Thoracic aorta (tissue), 2 donors: Measurements from ENCODE around the gene GRID2IP. TPM values are rescaled to one million over a fixed set of nuclear protein-coding genes. Genes with fewer than 3 reads are reported as not detected.
A peak's percentile ranks its signal among the peaks of the same experiment; 100 is the strongest.

ENCODE experiments used
- ATAC-seq: fragments of 150-250 bp; one replicate; pipeline ENCODE4 v1.8.0; 2017; ENCODE audit warnings: low read depth; ENCODE audit not compliant: insufficient number of reproducible peaks, low FRiP score
- DNase-seq: peaks from one replicate; pipeline ENCODE4 v3.0.0-alpha.2; 2020; ENCODE audit warnings: low spot score
- H3K27ac ChIP-seq, 2 donors: fragments of 200-600 bp; sonication (generic); 1 replicate in 1 of 2; 2 replicates in 1 of 2; pipeline ENCODE4 v1.5.1; 2016; ENCODE audit warnings: mild to moderate bottlenecking in 2 of 2, moderate library complexity in 2 of 2
- H3K27me3 ChIP-seq: fragments of 200-600 bp; sonication (generic); replicated peaks from 2 replicates; pipeline ENCODE4 v1.6.0; 2016; ENCODE audit warnings: mild to moderate bottlenecking; ENCODE audit not compliant: insufficient read depth
- H3K36me3 ChIP-seq: fragments of 200-600 bp; sonication (generic); one replicate; pipeline ENCODE4 v1.5.1; 2016
- H3K4me1 ChIP-seq, 2 donors: fragments of 200-600 bp; sonication (generic); 1 replicate in 1 of 2; 2 replicates in 1 of 2; pipeline versions ENCODE4 v1.5.1 to v1.6.0; 2016; ENCODE audit warnings: low read depth in 2 of 2, mild to moderate bottlenecking in 1 of 2; ENCODE audit not compliant: control insufficient read depth in 1 of 2
- H3K4me3 ChIP-seq: fragments of 200-600 bp; sonication (generic); 2 replicates; pipeline ENCODE4 v1.5.1; 2016; ENCODE audit warnings: mild to moderate bottlenecking
- H3K9me3 ChIP-seq: fragments of 200-600 bp; sonication (generic); 2 replicates; pipeline ENCODE4 v1.5.1; 2016
- CTCF ChIP-seq: fragments of 200-600 bp; sonication (generic); IDR thresholded peaks from one replicate; pipeline ENCODE4 v1.5.1; 2019; ENCODE audit warnings: antibody characterized with exemption
- total RNA-seq, 2 donors: library from RNA; depleted of rRNA; stranded (reverse); fragments of >200 nt; gene quantifications; one replicate each; pipeline versions ENCODE4 v1.1.0 to v1.2.3, GENCODE V29; 2016

The GRID2IP gene
- total RNA-seq, 2 donors from 2014 or later = 0.14 to 0.35 TPM

- Histone ChIP-seq H3K9me3 (no peaks in the 10 kb centered on the region), H3K4me3 (peak overlapping the region; percentile 77), H3K27me3 (no peaks in the 10 kb centered on the region), H3K27ac (peak overlapping the region in 1 of 2 donors; percentile 41), H3K36me3 (no peaks in the 10 kb centered on the region), H3K4me1 (peaks cover 37 to 79% of the 10 kb centered on the region in 2 donors)
- DNase-seq (no peak), ATAC-seq (no peak)
- TF ChIP-seq CTCF = no peak
Measured at GRCh38 chr7:6480323-6480660, 71.0 kb downstream of the GRID2IP start.

GRCh38 chr7:6479067-6479466 lies 72.2 kb downstream of the GRID2IP start:
- no peak for TF ChIP-seq CTCF
- peaks cover 33 to 79% of the 10 kb centered on the region in 2 donors for H3K4me1 ChIP-seq
- H3K9me3 ChIP-seq = no peaks in the 10 kb centered on the region
- ATAC-seq = no peak
- H3K27me3 ChIP-seq = no peaks in the 10 kb centered on the region
- no peak overlapping the region for H3K27ac ChIP-seq
- no peak for DNase-seq
- H3K36me3 ChIP-seq = no peaks in the 10 kb centered on the region
- H3K4me3 ChIP-seq = no peak overlapping the region

- TF ChIP-seq CTCF = no peak
- Histone ChIP-seq H3K36me3 (peaks cover 2% of the 10 kb centered on the region), H3K4me1 (peaks cover 33 to 79% of the 10 kb centered on the region in 2 donors), H3K9me3 (no peaks in the 10 kb centered on the region), H3K4me3 (no peak overlapping the region), H3K27me3 (no peaks in the 10 kb centered on the region), H3K27ac (no peak overlapping the region)
- ATAC-seq (no peak), DNase-seq (no peak)
Measured at GRCh38 chr7:6478186-6478585, 73.1 kb downstream of the GRID2IP start.

- Histone ChIP-seq H3K4me1 (peaks cover 28 to 73% of the 10 kb centered on the region in 2 donors), H3K9me3 (no peaks in the 10 kb centered on the region), H3K27me3 (no peaks in the 10 kb centered on the region), H3K36me3 (peaks cover 4% of the 10 kb centered on the region), H3K27ac (no peak overlapping the region), H3K4me3 (no peak overlapping the region)
- DNase-seq = no peak
- no peak for ATAC-seq
- no peak for TF ChIP-seq CTCF
Measured at GRCh38 chr7:6477318-6477660, 74.0 kb downstream of the GRID2IP start.

GRCh38 chr7:6476596-6477317 lies 74.5 kb downstream of the GRID2IP start:
- DNase-seq (no peak), ATAC-seq (no peak)
- H3K4me3 ChIP-seq = no peak overlapping the region
- no peaks in the 10 kb centered on the region for H3K9me3 ChIP-seq
- peaks cover 25 to 68% of the 10 kb centered on the region in 2 donors for H3K4me1 ChIP-seq
- no peaks in the 10 kb centered on the region for H3K27me3 ChIP-seq
- peaks cover 10% of the 10 kb centered on the region for H3K36me3 ChIP-seq
- TF ChIP-seq CTCF = no peak
- no peak overlapping the region for H3K27ac ChIP-seq
